ENCODE measurements around the gene LRIG2. TPM values are rescaled to one million over a fixed set of nuclear protein-coding genes. Genes with fewer than 3 reads are reported as not detected.

The LRIG2 gene
- total and polyA plus RNA-seq, 2 of the 13 experiments (the other 11 are each of a cell fraction or from before 2014, with no cell fraction given) = 8.1 to 12.2 TPM

GRCh38 chr1:113027449-113027848, 45.5 kb upstream of the LRIG2 start (continued):
- no peak for TF ChIP-seq ZNF784 (CRISPR knock-in tag; IDR thresholded peaks at IDR 0.05; ENCODE audit: borderline replicate concordance)
- TF ChIP-seq RAD51 (IDR thresholded peaks at IDR 0.05; ENCODE audit: borderline replicate concordance) = no peak
- TF ChIP-seq BCL6 (CRISPR knock-in tag; IDR thresholded peaks at IDR 0.05) = peak; percentile 40; the same call in 1 of the 2 replicates
- TF ChIP-seq ERF (CRISPR knock-in tag; IDR thresholded peaks at IDR 0.05) = 0 out of 2 replicates have a peak, but pooled peaks have one; percentile 14
- TF ChIP-seq JUNB (CRISPR knock-in tag; IDR thresholded peaks at IDR 0.05; ENCODE audit: borderline replicate concordance) = no peak
- no peak for TF ChIP-seq ZNF234 (CRISPR knock-in tag; conservative IDR thresholded peaks at IDR 0.05)
- TF ChIP-seq DZIP1 (CRISPR knock-in tag; IDR thresholded peaks at IDR 0.05) = no peak
- TF ChIP-seq ASH2L (IDR thresholded peaks at IDR 0.05; ENCODE audit: insufficient read length, low read depth, low read length) = peak; percentile 1
- TF ChIP-seq ZNF883 (CRISPR knock-in tag; IDR thresholded peaks at IDR 0.05; ENCODE audit: not compliant biosample characterization) = no peak
- TF ChIP-seq PAXIP1 (CRISPR knock-in tag; conservative IDR thresholded peaks at IDR 0.05) = no peak
- no peak for TF ChIP-seq ZNF280D (CRISPR knock-in tag; IDR thresholded peaks at IDR 0.05)
- TF ChIP-seq ZNF670 (CRISPR knock-in tag; IDR thresholded peaks at IDR 0.05; ENCODE audit: borderline replicate concordance) = no peak
- no peak for TF ChIP-seq ZNF563 (CRISPR knock-in tag; IDR thresholded peaks at IDR 0.05)
- TF ChIP-seq TARDBP (CRISPR knock-in tag; IDR thresholded peaks at IDR 0.05) = no peak
- no peak for TF ChIP-seq TOE1 (CRISPR knock-in tag; IDR thresholded peaks at IDR 0.05)
- no peak for TF ChIP-seq RNF219 (CRISPR knock-in tag; IDR thresholded peaks at IDR 0.05)
- no peak for TF ChIP-seq CBX2 (IDR thresholded peaks at IDR 0.05; ENCODE audit: low read depth, low read length)
- no peak for TF ChIP-seq CBX2 (CRISPR knock-in tag; IDR thresholded peaks at IDR 0.05; ENCODE audit: low read depth)

All from HepG2 (cell line).